HL-60 (cell line): ENCODE measurements around the gene GRK1.

Experiments
- CTCF ChIP-seq: IDR thresholded peaks from one replicate; pipeline ENCODE4 v1.5.1; 2011; ENCODE audit warnings: low read length, control low read depth, inconsistent platforms; ENCODE audit not compliant: insufficient read depth
- GABPA ChIP-seq: IDR thresholded peaks from 2 replicates; pipeline ENCODE4 v1.6.1; 2012; ENCODE audit warnings: low read depth
- POLR2AphosphoS5 ChIP-seq: IDR thresholded peaks from 2 replicates; pipeline ENCODE4 v1.6.1; 2012; ENCODE audit warnings: low read depth
- SPI1 ChIP-seq: IDR thresholded peaks from 2 replicates; pipeline ENCODE4 v1.6.1; 2012; ENCODE audit warnings: low read depth, mild to moderate bottlenecking, borderline replicate concordance

- TF ChIP-seq CTCF (no peak), GABPA (no peak), POLR2AphosphoS5 (no peak), SPI1 (no peak)
Observed at GRCh38 chr13:113768018-113768905, 101.2 kb downstream of the GRK1 start.
